HepG2 (cell line): ENCODE data around the gene NPHP1. TPM values are rescaled to one million over a fixed set of nuclear protein-coding genes. Genes with fewer than 3 reads are reported as not detected.
"Not testable (repeated sequence)": the region's sequence is repeated elsewhere in the genome, so short reads cannot be mapped to it uniquely, and the experiment has no call there.

Source experiments
- ATAC-seq: fragments of 200-7000 bp; cut with Tn5 transposase; 3 replicates; pipeline ENCODE4 v1.9.1; 2020; ENCODE audit warnings: mild to moderate bottlenecking, moderate library complexity
- BruUV-seq: library from RNA; stranded (reverse); fragments of 400-500 nt; replicated peaks from 2 replicates; lab custom pipeline; 2021; lab: Mats Ljungman, UMichigan
- CTCF ChIA-PET: fragments of 300-600 bp; formaldehyde crosslinking; extraction: SDS; loops from one replicate; lab custom pipeline; 2021; ENCODE audit warnings: low total read pairs, inconsistent platforms, low intra/inter-chr PET ratio; lab: Yijun Ruan, JAX
- POLR2A ChIA-PET: fragments of 350-600 bp; sonication (Branson Sonifier 250); formaldehyde crosslinking; loops from one replicate; lab custom pipeline; 2020; ENCODE audit warnings: antibody characterized with exemption, inconsistent platforms; lab: Yijun Ruan, JAX
- DNase-seq: peaks from one replicate; pipeline ENCODE4 v3.0.0-alpha.2; 2015; ENCODE audit warnings: low spot score
- FAIRE-seq: peaks from 3 replicates; lab custom pipeline; 2011; peaks lifted over from hg19 to GRCh38; lab: Jason Lieb, UNC
- H2AFZ ChIP-seq: one replicate; pipeline ENCODE4 v1.6.1; 2011; ENCODE audit warnings: low read length, inconsistent platforms
- H3K27ac ChIP-seq: fragments of 300-600 bp; 3 replicates; pipeline ENCODE4 v1.8.0; 2011; ENCODE audit warnings: mixed run types, mild to moderate bottlenecking, mixed read lengths, low read length, inconsistent platforms; ENCODE audit not compliant: insufficient read depth; ENCODE audit errors: extremely low read length
- H3K27me3 ChIP-seq, 2 experiments: fragments of 200-600 bp in 1 of 2; 2 replicates in 1 of 2; 3 replicates in 1 of 2; pipeline versions ENCODE4 v1.6.0 to v1.8.0; 2011; ENCODE audit warnings: low read length in 2 of 2, mild to moderate bottlenecking in 2 of 2, moderate library complexity in 2 of 2, inconsistent platforms in 1 of 2; ENCODE audit not compliant: insufficient read depth in 2 of 2, control insufficient read depth in 1 of 2
- H3K36me3 ChIP-seq, 2 experiments: fragments of 200-600 bp in 1 of 2; replicated peaks in 1 of 2; 2 replicates in 1 of 2; 3 replicates in 1 of 2; pipeline versions ENCODE4 v1.5.1 to v1.8.0; 2011; ENCODE audit warnings: low read length in 2 of 2, inconsistent platforms in 1 of 2; ENCODE audit not compliant: insufficient read depth in 2 of 2, control insufficient read depth in 1 of 2
- H3K4me1 ChIP-seq: 2 replicates; pipeline ENCODE4 v1.5.1; 2012; ENCODE audit warnings: low read length, inconsistent platforms; ENCODE audit not compliant: insufficient read depth
- H3K4me2 ChIP-seq: 2 replicates; pipeline ENCODE4 v1.6.0; 2011; ENCODE audit warnings: low read depth, low read length, inconsistent platforms
- H3K4me3 ChIP-seq, 3 experiments: fragments of 200-600 bp in 1 of 3; sonication (generic), shearing (Covaris generic) in 1 of 3; replicated peaks in 1 of 3; 2 replicates each; pipeline ENCODE4 v1.5.1; 2011 to 2016; ENCODE audit warnings: low read length in 3 of 3, inconsistent platforms in 2 of 3, low read depth in 2 of 3, mild to moderate bottlenecking in 2 of 3, control low read depth in 1 of 3, mixed read lengths in 1 of 3; ENCODE audit not compliant: insufficient read depth in 1 of 3
- H3K79me2 ChIP-seq: one replicate; pipeline ENCODE4 v1.6.1; 2011; ENCODE audit warnings: low read length, inconsistent platforms; ENCODE audit not compliant: insufficient read depth
- H3K9ac ChIP-seq: 2 replicates; pipeline ENCODE4 v1.6.0; 2011; ENCODE audit warnings: mild to moderate bottlenecking, low read depth, low read length, inconsistent platforms; ENCODE audit not compliant: insufficient read depth
- H3K9me3 ChIP-seq: 2 replicates; pipeline ENCODE4 v1.5.1; 2012; ENCODE audit warnings: mild to moderate bottlenecking, low read length
- H4K20me1 ChIP-seq: 2 replicates; pipeline ENCODE4 v1.6.0; 2011; ENCODE audit warnings: inconsistent platforms, mild to moderate bottlenecking, low read length, moderate library complexity; ENCODE audit not compliant: insufficient read depth
- HIVEP1 ChIP-seq: sonication (generic); formaldehyde crosslinking; IDR thresholded peaks from 2 replicates; pipeline ENCODE4 v1.4.0; 2020; ENCODE audit warnings: mild to moderate bottlenecking, missing genetic modification reagents
- ISX ChIP-seq: sonication (generic); formaldehyde crosslinking; conservative IDR thresholded peaks from 2 replicates; pipeline ENCODE4 v1.5.0; 2020; ENCODE audit warnings: missing genetic modification reagents
- KMT2B ChIP-seq: IDR thresholded peaks from 2 replicates; pipeline ENCODE4 v1.6.1; 2016; ENCODE audit warnings: missing genetic modification reagents, missing compliant biosample characterization
- NR2F6 ChIP-seq, 2 experiments: IDR thresholded peaks; 2 replicates each; pipeline ENCODE4 v1.6.1; 2016; ENCODE audit warnings: antibody characterized with exemption in 1 of 2, mild to moderate bottlenecking in 1 of 2
- PHF5A ChIP-seq: IDR thresholded peaks from one replicate; pipeline ENCODE4 v1.6.1; 2018; ENCODE audit warnings: low read depth, missing genetic modification reagents; ENCODE audit not compliant: unreplicated experiment
- SAP130 ChIP-seq: IDR thresholded peaks from 2 replicates; pipeline ENCODE4 v1.6.1; 2016; ENCODE audit warnings: low read depth
- SIN3A ChIP-seq: IDR thresholded peaks from 2 replicates; pipeline ENCODE4 v1.6.1; 2011; ENCODE audit warnings: low read depth, mild to moderate bottlenecking, control low read depth, low read length, borderline replicate concordance
- YEATS4 ChIP-seq: sonication (generic); formaldehyde crosslinking; IDR thresholded peaks from 2 replicates; pipeline ENCODE4 v1.4.0; 2020; ENCODE audit warnings: missing genetic modification reagents, borderline replicate concordance
- ZFP36L1 ChIP-seq: sonication (generic); formaldehyde crosslinking; IDR thresholded peaks from 2 replicates; pipeline ENCODE4 v1.8.0; 2022; ENCODE audit warnings: mild to moderate bottlenecking, missing genetic modification reagents, moderate library complexity
- ZNF431 ChIP-seq: sonication (generic); formaldehyde crosslinking; IDR thresholded peaks from 2 replicates; pipeline ENCODE4 v1.9.0; 2022; ENCODE audit warnings: missing genetic modification reagents, low read depth, mild to moderate bottlenecking, borderline replicate concordance
- ZNF614 ChIP-seq: IDR thresholded peaks from 2 replicates; pipeline ENCODE4 v1.6.1; 2018; ENCODE audit warnings: missing biosample characterization, missing genetic modification reagents, inconsistent platforms, borderline replicate concordance
- ZNF772 ChIP-seq: sonication (generic); formaldehyde crosslinking; IDR thresholded peaks from 2 replicates; pipeline ENCODE4 v1.5.0; 2020; ENCODE audit warnings: mild to moderate bottlenecking, missing genetic modification reagents
- ZNF782 ChIP-seq: sonication (generic); formaldehyde crosslinking; IDR thresholded peaks from 2 replicates; pipeline ENCODE4 v1.4.0; 2020; ENCODE audit warnings: missing genetic modification reagents, mild to moderate bottlenecking, borderline replicate concordance
- WGBS: methylation state at CpG from one replicate; pipeline ENCODE4 v1.1.6; 2017; ENCODE audit warnings: low lambda C conversion rate; 5-methylcytosine and 5-hydroxymethylcytosine counted together
- in situ Hi-C: cut with HindIII; loops from 2 replicates; pipeline ENCODE4 v1.10.0; 2017; ENCODE audit warnings: low pct_unique_long_range_greater_than_20kb; ENCODE audit not compliant: extremely low pct_ligation_motif_present
- intact Hi-C: fragments of 100-400 bp; cut with micrococcal nuclease; formaldehyde crosslinking; loops from one replicate; pipeline ENCODE4 v1.10.0; 2022; ENCODE audit not compliant: unreplicated experiment
- polyA plus RNA-seq, 8 experiments: library from polyadenylated mRNA; depleted of rRNA in 3 of 8; stranded (reverse) in 7 of 8; unstranded in 1 of 8; fragments of >200 nt; fragmentation: Illumina TruSeq in 4 of 8; extraction: Trizol in 4 of 8; gene quantifications; 2 replicates each; pipeline versions ENCODE4 v1.2.1 to v1.2.3, GENCODE V29; 2011 to 2016; ENCODE audit warnings: low read depth in 4 of 8, missing spikeins in 1 of 8, mixed read lengths in 1 of 8; ENCODE audit not compliant: insufficient read depth in 1 of 8
- total RNA-seq, 5 experiments: library from RNA; depleted of rRNA; stranded (reverse); fragments of >200 nt; fragmentation: Illumina TruSeq; extraction: Trizol; gene quantifications; 2 replicates each; pipeline ENCODE4 v1.2.3, GENCODE V29; 2016; ENCODE audit warnings: low read depth in 1 of 5
- TF ChIP-seq, protein P1 (sequence below): IDR thresholded peaks from 2 replicates; pipeline ENCODE4 v1.6.1; 2016; ENCODE audit warnings: mild to moderate bottlenecking, missing biosample characterization, missing genetic modification reagents
- TF ChIP-seq, protein P2 (sequence below): sonication (generic); formaldehyde crosslinking; IDR thresholded peaks from 2 replicates; pipeline ENCODE4 v1.8.1; 2022; ENCODE audit warnings: mild to moderate bottlenecking, missing genetic modification reagents

NPHP1 gene
- total and polyA plus RNA-seq, 2 of the 13 experiments (the other 11 are each of a cell fraction or from before 2014, with no cell fraction given): 2.7 to 4.8 TPM

DNA sequence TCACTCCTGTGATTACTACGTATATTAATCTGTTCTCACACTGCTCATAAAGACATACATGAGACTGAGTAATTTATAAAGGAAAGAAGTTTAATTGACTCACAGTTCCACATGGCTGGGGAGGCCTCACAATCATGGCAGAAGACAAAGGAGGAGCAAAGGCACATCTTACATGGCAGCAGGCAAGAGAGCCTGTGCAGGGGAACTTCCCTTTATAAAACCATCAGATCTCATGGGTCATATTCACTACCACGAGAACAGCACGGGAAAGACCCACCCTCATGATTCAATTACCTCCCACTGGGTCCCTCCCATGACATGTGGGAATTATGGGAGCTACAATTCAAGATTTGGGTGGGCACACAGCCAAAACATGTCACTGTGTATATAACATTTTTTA lies 8.7 kb upstream of the NPHP1 start:
- TF ChIP-seq ZNF431 (CRISPR knock-in tag): peak; percentile 93; the same call in 1 of the 2 replicates
- TF ChIP-seq, all 625 proteins: peak for 1; not testable (repeated sequence) for 624
- WGBS: 64% methylated on average over 3 of the region's 3 CpGs
- BruUV-seq, H3K9ac ChIP-seq, FAIRE-seq, H4K20me1 ChIP-seq, DNase-seq, H3K79me2 ChIP-seq, ATAC-seq, H3K27ac ChIP-seq, H3K4me2 ChIP-seq, POLR2A ChIA-PET, CTCF ChIA-PET, H2AFZ ChIP-seq, H3K4me1 ChIP-seq, intact Hi-C loops, H3K4me3 ChIP-seq, in situ Hi-C loops: not testable (repeated sequence)
- H3K27me3 ChIP-seq: peaks cover 0 to 20% of the 10 kb centered on the region in 2 experiments; a peak in 2 of 5 replicates
- H3K9me3 ChIP-seq: peaks cover 12% of the 10 kb centered on the region; the same call in 1 of the 2 replicates
- H3K36me3 ChIP-seq: peaks cover 3 to 13% of the 10 kb centered on the region in 2 experiments; a peak in 3 of 5 replicates

DNA sequence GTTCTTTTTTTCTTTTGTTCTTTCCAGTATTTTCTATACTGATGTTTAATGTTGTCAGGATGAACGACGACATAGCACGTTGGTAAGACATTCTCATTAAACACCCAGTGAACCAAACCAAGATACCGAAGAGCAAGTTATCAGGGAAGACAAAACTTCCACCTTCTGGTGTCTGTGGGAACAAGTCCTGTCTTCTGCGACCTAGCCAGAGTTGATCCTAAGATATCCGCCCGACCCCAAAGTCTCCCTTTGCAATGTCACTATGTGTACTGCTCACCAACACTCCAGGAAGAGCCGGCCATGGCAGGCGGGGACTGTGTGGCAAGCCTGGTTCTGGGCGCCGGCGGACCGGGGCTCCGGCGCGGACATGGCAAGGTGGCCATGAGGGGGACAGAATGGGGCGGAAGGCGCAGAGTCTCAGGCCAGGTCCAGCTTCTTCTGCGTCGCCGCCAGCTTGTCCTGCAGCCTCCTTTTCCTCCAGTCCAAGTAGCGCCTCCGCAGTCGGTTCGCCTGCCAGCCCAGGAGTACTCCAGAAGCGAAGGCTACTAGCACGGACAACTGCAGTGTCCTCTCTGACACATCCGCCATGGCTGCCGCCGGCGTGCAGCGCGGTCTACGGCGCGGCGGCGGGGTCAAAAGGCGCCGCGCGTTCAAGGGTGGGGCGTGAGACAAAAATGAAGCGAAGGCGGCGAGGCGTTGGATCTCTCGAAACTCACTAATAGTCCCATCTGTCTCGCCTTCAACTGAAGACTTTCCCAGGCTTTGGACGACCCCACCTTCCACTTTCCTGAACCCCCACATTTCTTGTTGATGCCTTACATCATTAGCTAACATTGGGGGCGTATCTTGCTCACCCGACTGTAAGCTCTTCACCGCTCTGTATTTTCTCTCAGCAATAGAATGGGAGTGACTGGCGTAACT lies 7.4 kb upstream of the NPHP1 start, which contains the start of gene MTLN:
MTLN (minus strand) TSS at position 610 of the 921 bp plus-strand sequence; CDS start at position 588, 22 bp downstream.
- H3K4me1 ChIP-seq: peaks cover 6% of the 10 kb centered on the region
- H3K36me3 ChIP-seq: peaks cover 3 to 13% of the 10 kb centered on the region in 2 experiments; a peak in 2 of 5 replicates
- H3K27ac ChIP-seq: peak within 1 kb of the TSS; percentile 68
- BruUV-seq: no TSS peak
- peak within 1 kb of the TSS; percentile 96 for H2AFZ ChIP-seq
- ATAC-seq: peak; percentile 95
- no peak for FAIRE-seq
- in situ Hi-C loops: no loop called here
- H3K9ac ChIP-seq: peak within 1 kb of the TSS; percentile 84
- H4K20me1 ChIP-seq: no peaks in the 10 kb centered on the region
- 11% methylated on average over 44 of the region's 54 CpGs for WGBS
- H3K4me2 ChIP-seq: peak within 1 kb of the TSS; percentile 95
- POLR2A ChIA-PET: no interaction called here
- CTCF ChIA-PET: no interaction called here
- peaks cover 6% of the 10 kb centered on the region for H3K79me2 ChIP-seq
- peak within 1 kb of the TSS; percentile 68 to 85 (median 83) for H3K4me3 ChIP-seq
- intact Hi-C loops: no loop called here
- DNase-seq: peak; percentile 37
- H3K27me3 ChIP-seq: peaks cover 0 to 14% of the 10 kb centered on the region in 2 experiments; a peak in 1 of 5 replicates
- H3K9me3 ChIP-seq: peaks cover 12% of the 10 kb centered on the region; the same call in 1 of the 2 replicates
- peak; percentile 78 for TF ChIP-seq ZNF772 (CRISPR knock-in tag)
- peak; percentile 90 for TF ChIP-seq YEATS4 (CRISPR knock-in tag)
- TF ChIP-seq ISX: peak; percentile 69; the same call in 1 of the 2 replicates
- peak; percentile 86 for TF ChIP-seq ZNF614
- TF ChIP-seq SIN3A: peak; percentile 27; the same call in 1 of the 2 replicates
- TF ChIP-seq PHF5A (CRISPR knock-in tag): no peak
- TF ChIP-seq HIVEP1 (CRISPR knock-in tag): peak; percentile 84
- TF ChIP-seq, protein P1, sequence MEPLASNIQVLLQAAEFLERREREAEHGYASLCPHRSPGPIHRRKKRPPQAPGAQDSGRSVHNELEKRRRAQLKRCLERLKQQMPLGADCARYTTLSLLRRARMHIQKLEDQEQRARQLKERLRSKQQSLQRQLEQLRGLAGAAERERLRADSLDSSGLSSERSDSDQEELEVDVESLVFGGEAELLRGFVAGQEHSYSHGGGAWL: peak; percentile 67
- TF ChIP-seq ZFP36L1 (CRISPR knock-in tag): peak; percentile 93; the same call in 1 of the 2 replicates
- TF ChIP-seq SAP130 (CRISPR knock-in tag): peak; percentile 94
- TF ChIP-seq, protein P2, sequence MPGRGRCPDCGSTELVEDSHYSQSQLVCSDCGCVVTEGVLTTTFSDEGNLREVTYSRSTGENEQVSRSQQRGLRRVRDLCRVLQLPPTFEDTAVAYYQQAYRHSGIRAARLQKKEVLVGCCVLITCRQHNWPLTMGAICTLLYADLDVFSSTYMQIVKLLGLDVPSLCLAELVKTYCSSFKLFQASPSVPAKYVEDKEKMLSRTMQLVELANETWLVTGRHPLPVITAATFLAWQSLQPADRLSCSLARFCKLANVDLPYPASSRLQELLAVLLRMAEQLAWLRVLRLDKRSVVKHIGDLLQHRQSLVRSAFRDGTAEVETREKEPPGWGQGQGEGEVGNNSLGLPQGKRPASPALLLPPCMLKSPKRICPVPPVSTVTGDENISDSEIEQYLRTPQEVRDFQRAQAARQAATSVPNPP (CRISPR knock-in tag): 0 out of 2 replicates have a peak, but pooled peaks have one; percentile 47
- peak; percentile 73; the same call in 1 of the 2 replicates for TF ChIP-seq ZNF782 (CRISPR knock-in tag)
- peak; percentile 40; the same call in 1 of the 2 replicates for TF ChIP-seq NR2F6 (IDR thresholded peaks at IDR 0.05)
- peak; percentile 77 for TF ChIP-seq NR2F6 (CRISPR knock-in tag; IDR thresholded peaks at IDR 0.05)
- peak; percentile 94 for TF ChIP-seq KMT2B (CRISPR knock-in tag)
